Measurements from ENCODE around the gene USP43. TPM values are rescaled to one million over a fixed set of nuclear protein-coding genes. Genes with fewer than 3 reads are reported as not detected.
"Not testable (repeated sequence)": the region's sequence is repeated elsewhere in the genome, so short reads cannot be mapped to it uniquely, and the experiment has no call there.

USP43 gene
- total and polyA plus RNA-seq, 10 donors: 0.13 to 0.39 (median 0.25) TPM

GRCh38 chr17:9658593-9659211 is 13.4 kb downstream of the USP43 start:
- Histone ChIP-seq H3K4me1 (no peaks in the 10 kb centered on the region), H3K27me3 (replicated peaks in 1 of 7) (no peaks in the 10 kb centered on the region), H3K4me3 (no peak overlapping the region), H3K27ac (no peak overlapping the region), H3K9me3 (no peaks in the 10 kb centered on the region), H3K36me3 (no peaks in the 10 kb centered on the region)
- DNase-seq: no peak
- intact Hi-C loops (cut with DNase I; ENCODE audit: low total_unique reads): no loop called here
- 53 to 76% (median 66%) methylated on average over 4 of the region's 4 CpGs for WGBS, 5 donors
- TF ChIP-seq CTCF (IDR thresholded peaks at IDR 0.05 in 8 of 11, conservative IDR thresholded peaks at IDR 0.05 in 3 of 11) (no peak), POLR2AphosphoS5 (IDR thresholded peaks at IDR 0.05) (no peak), POLR2A (IDR thresholded peaks at IDR 0.05) (no peak)

GRCh38 chr17:9661027-9661426 is 15.7 kb downstream of the USP43 start:
- DNase-seq: no peak
- intact Hi-C loops (cut with DNase I; ENCODE audit: low total_unique reads): no loop called here
- Histone ChIP-seq H3K27ac (no peak overlapping the region), H3K36me3 (no peaks in the 10 kb centered on the region), H3K9me3 (peaks cover 0 to 8% (median 2%) of the 10 kb centered on the region in 8 donors), H3K4me3 (no peak overlapping the region), H3K27me3 (replicated peaks in 1 of 7) (no peaks in the 10 kb centered on the region), H3K4me1 (no peaks in the 10 kb centered on the region)
- TF ChIP-seq POLR2AphosphoS5 (IDR thresholded peaks at IDR 0.05) (no peak), CTCF (IDR thresholded peaks at IDR 0.05 in 8 of 11, conservative IDR thresholded peaks at IDR 0.05 in 3 of 11) (no peak), POLR2A (IDR thresholded peaks at IDR 0.05) (no peak)
- WGBS, 5 donors: 95 to 100% (median 97%) methylated on average over 2 of the region's 2 CpGs

- H3K36me3 ChIP-seq; H3K4me1 ChIP-seq; H3K9me3 ChIP-seq; DNase-seq; H3K27me3 ChIP-seq (replicated peaks in 1 of 7); H3K27ac ChIP-seq; intact Hi-C loops (cut with DNase I; ENCODE audit: low total_unique reads); H3K4me3 ChIP-seq: not testable (repeated sequence)
- 86 to 93% (median 93%) methylated on average over 11 of the region's 11 CpGs for WGBS, 5 donors
Measured at GRCh38 chr17:9663511-9663910, 18.2 kb downstream of the USP43 start.

GRCh38 chr17:9666461-9667050 is 21.2 kb downstream of the USP43 start:
- TF ChIP-seq POLR2A (IDR thresholded peaks at IDR 0.05) (no peak), POLR2AphosphoS5 (IDR thresholded peaks at IDR 0.05) (no peak), CTCF (IDR thresholded peaks at IDR 0.05 in 8 of 11, conservative IDR thresholded peaks at IDR 0.05 in 3 of 11) (no peak)
- Histone ChIP-seq H3K4me3 (no peak overlapping the region), H3K27me3 (replicated peaks in 1 of 7) (peaks cover 0 to 16% (median 0%) of the 10 kb centered on the region in 7 donors), H3K27ac (no peak overlapping the region), H3K9me3 (peaks cover 0 to 8% (median 2%) of the 10 kb centered on the region in 8 donors), H3K36me3 (no peaks in the 10 kb centered on the region), H3K4me1 (no peaks in the 10 kb centered on the region)
- WGBS, 5 donors: 40 to 57% (median 55%) methylated on average over 5 of the region's 5 CpGs
- DNase-seq: no peak
- intact Hi-C loops (cut with DNase I; ENCODE audit: low total_unique reads): no loop called here

All from spleen (tissue), 11 donors.